ENCODE results near the gene USP16.
"Not testable (repeated sequence)": the region's sequence is repeated elsewhere in the genome, so short reads cannot be mapped to it uniquely, and the experiment has no call there.

The USP16 gene

DNA sequence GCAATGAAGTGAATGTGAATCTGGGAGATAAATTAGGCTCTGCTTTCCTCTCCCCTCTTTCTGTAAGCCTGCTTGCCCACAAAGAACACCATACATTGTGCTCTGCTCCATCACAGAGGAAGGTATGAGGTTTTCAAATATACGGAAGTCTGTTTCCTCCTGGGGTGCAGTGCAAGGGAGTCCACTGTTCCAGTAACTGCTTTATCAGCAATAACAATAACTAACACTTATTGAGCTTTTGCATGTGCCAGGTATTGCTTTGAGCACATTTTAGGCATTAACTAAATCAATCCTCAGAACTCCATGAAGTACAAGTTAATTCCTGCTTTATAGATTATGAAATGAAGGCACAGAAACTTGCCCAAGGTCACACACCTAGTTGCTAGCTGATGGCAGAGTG, 41.8 kb upstream of the USP16 start:
- TF ChIP-seq ISL1 (CRISPR knock-in tag; IDR thresholded peaks at IDR 0.05) (no peak), OSR1 (CRISPR knock-in tag; IDR thresholded peaks at IDR 0.05) (no peak), PPARA (CRISPR knock-in tag; IDR thresholded peaks at IDR 0.05; ENCODE audit: borderline replicate concordance) (no peak), ZNF8 (CRISPR knock-in tag; IDR thresholded peaks at IDR 0.05) (no peak), ZFP30 (CRISPR knock-in tag; IDR thresholded peaks at IDR 0.05) (no peak), CSDC2 (CRISPR knock-in tag; IDR thresholded peaks at IDR 0.05) (no peak), ZNF565 (CRISPR knock-in tag; conservative IDR thresholded peaks at IDR 0.05; ENCODE audit: low read depth) (no peak), ZFP3 (CRISPR knock-in tag; IDR thresholded peaks at IDR 0.05) (no peak), ESRRG (CRISPR knock-in tag; IDR thresholded peaks at IDR 0.05) (no peak), TCF4 (CRISPR knock-in tag; IDR thresholded peaks at IDR 0.05; ENCODE audit: borderline replicate concordance) (no peak), TOX (CRISPR knock-in tag; IDR thresholded peaks at IDR 0.05; ENCODE audit: borderline replicate concordance) (no peak), RARB (CRISPR knock-in tag; IDR thresholded peaks at IDR 0.05) (no peak), BACH2 (CRISPR knock-in tag; IDR thresholded peaks at IDR 0.05; ENCODE audit: borderline replicate concordance) (no peak), ZC3H10 (CRISPR knock-in tag; IDR thresholded peaks at IDR 0.05) (no peak), ARNTL (CRISPR knock-in tag; IDR thresholded peaks at IDR 0.05; ENCODE audit: borderline replicate concordance, low read depth) (no peak), GLIS3 (CRISPR knock-in tag; IDR thresholded peaks at IDR 0.05) (no peak)
- TF ChIP-seq, protein P1, sequence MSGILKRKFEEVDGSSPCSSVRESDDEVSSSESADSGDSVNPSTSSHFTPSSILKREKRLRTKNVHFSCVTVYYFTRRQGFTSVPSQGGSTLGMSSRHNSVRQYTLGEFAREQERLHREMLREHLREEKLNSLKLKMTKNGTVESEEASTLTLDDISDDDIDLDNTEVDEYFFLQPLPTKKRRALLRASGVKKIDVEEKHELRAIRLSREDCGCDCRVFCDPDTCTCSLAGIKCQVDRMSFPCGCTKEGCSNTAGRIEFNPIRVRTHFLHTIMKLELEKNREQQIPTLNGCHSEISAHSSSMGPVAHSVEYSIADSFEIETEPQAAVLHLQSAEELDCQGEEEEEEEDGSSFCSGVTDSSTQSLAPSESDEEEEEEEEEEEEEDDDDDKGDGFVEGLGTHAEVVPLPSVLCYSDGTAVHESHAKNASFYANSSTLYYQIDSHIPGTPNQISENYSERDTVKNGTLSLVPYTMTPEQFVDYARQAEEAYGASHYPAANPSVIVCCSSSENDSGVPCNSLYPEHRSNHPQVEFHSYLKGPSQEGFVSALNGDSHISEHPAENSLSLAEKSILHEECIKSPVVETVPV (CRISPR knock-in tag; IDR thresholded peaks at IDR 0.05), result no peak
- TF ChIP-seq, protein P2, sequence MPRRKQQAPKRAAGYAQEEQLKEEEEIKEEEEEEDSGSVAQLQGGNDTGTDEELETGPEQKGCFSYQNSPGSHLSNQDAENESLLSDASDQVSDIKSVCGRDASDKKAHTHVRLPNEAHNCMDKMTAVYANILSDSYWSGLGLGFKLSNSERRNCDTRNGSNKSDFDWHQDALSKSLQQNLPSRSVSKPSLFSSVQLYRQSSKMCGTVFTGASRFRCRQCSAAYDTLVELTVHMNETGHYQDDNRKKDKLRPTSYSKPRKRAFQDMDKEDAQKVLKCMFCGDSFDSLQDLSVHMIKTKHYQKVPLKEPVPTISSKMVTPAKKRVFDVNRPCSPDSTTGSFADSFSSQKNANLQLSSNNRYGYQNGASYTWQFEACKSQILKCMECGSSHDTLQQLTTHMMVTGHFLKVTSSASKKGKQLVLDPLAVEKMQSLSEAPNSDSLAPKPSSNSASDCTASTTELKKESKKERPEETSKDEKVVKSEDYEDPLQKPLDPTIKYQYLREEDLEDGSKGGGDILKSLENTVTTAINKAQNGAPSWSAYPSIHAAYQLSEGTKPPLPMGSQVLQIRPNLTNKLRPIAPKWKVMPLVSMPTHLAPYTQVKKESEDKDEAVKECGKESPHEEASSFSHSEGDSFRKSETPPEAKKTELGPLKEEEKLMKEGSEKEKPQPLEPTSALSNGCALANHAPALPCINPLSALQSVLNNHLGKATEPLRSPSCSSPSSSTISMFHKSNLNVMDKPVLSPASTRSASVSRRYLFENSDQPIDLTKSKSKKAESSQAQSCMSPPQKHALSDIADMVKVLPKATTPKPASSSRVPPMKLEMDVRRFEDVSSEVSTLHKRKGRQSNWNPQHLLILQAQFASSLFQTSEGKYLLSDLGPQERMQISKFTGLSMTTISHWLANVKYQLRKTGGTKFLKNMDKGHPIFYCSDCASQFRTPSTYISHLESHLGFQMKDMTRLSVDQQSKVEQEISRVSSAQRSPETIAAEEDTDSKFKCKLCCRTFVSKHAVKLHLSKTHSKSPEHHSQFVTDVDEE (CRISPR knock-in tag; IDR thresholded peaks at IDR 0.05), result no peak
- TF ChIP-seq, protein P3, sequence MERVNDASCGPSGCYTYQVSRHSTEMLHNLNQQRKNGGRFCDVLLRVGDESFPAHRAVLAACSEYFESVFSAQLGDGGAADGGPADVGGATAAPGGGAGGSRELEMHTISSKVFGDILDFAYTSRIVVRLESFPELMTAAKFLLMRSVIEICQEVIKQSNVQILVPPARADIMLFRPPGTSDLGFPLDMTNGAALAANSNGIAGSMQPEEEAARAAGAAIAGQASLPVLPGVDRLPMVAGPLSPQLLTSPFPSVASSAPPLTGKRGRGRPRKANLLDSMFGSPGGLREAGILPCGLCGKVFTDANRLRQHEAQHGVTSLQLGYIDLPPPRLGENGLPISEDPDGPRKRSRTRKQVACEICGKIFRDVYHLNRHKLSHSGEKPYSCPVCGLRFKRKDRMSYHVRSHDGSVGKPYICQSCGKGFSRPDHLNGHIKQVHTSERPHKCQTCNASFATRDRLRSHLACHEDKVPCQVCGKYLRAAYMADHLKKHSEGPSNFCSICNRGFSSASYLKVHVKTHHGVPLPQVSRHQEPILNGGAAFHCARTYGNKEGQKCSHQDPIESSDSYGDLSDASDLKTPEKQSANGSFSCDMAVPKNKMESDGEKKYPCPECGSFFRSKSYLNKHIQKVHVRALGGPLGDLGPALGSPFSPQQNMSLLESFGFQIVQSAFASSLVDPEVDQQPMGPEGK (CRISPR knock-in tag; IDR thresholded peaks at IDR 0.05; ENCODE audit: borderline replicate concordance), result no peak
- no peak for ATAC-seq

DNA sequence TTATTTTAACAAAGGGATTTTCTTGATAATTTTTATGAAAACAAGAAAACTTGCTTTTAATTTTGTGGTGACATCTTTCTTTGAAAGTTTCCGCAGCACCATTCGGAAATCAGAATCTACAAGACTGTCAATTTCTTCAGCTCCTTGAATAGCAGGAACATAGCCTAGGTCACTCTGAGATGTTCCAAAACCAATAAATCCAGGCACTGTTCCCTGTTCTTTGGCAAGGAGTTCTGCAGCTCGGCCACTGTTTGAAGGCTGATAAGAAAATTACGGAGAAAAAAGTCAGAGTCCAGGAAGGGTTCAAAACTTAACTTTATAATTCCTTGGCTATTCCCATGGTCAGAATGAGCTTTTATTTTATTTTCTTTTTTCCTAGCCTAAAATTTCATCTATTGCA, 37.8 kb upstream of the USP16 start:
- ATAC-seq, result no peak
- no peak for TF ChIP-seq ZNF70 (CRISPR knock-in tag; IDR thresholded peaks at IDR 0.05)
- no peak for TF ChIP-seq SNAI2 (CRISPR knock-in tag; IDR thresholded peaks at IDR 0.05)
- TF ChIP-seq, protein P2 (CRISPR knock-in tag; IDR thresholded peaks at IDR 0.05), result no peak
- TF ChIP-seq OSR1 (CRISPR knock-in tag; IDR thresholded peaks at IDR 0.05), result no peak
- TF ChIP-seq, protein P4, sequence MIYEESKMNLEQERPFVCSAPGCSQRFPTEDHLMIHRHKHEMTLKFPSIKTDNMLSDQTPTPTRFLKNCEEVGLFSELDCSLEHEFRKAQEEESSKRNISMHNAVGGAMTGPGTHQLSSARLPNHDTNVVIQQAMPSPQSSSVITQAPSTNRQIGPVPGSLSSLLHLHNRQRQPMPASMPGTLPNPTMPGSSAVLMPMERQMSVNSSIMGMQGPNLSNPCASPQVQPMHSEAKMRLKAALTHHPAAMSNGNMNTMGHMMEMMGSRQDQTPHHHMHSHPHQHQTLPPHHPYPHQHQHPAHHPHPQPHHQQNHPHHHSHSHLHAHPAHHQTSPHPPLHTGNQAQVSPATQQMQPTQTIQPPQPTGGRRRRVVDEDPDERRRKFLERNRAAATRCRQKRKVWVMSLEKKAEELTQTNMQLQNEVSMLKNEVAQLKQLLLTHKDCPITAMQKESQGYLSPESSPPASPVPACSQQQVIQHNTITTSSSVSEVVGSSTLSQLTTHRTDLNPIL (CRISPR knock-in tag; IDR thresholded peaks at IDR 0.05; ENCODE audit: low read depth), result no peak
- TF ChIP-seq ZFP3 (CRISPR knock-in tag; IDR thresholded peaks at IDR 0.05), result no peak
- no peak for TF ChIP-seq ARNTL (CRISPR knock-in tag; IDR thresholded peaks at IDR 0.05; ENCODE audit: borderline replicate concordance, low read depth)

DNA sequence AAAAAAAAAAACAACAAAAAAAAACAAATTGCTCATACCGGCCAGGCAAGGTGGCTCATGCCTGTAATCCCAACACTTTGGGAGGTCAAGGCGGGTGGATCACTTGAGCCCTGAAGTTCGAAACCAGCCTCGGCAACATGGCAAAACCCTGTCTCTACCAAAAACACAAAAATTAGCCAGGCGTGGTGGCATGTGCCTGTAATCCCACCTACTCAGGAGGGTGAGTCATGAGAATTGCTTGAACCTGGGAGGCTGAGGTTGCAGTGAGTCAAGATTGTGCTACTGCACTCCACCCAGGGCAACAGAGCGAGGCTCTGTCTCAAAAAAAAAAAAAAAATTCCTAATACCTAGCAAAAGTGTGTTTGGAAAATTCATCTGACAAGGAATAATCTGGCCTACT, 36.3 kb upstream of the USP16 start:
- not testable (repeated sequence) for ATAC-seq
